Peyer's patch (tissue), 4 donors: ENCODE results near the gene ANKS4B. TPM values are rescaled to one million over a fixed set of nuclear protein-coding genes. Genes with fewer than 3 reads are reported as not detected.

ENCODE experiments used
- DNase-seq, 3 donors: peaks; one replicate each; pipeline ENCODE4 v3.0.0-alpha.2; 2017 to 2019
- H3K27ac ChIP-seq, 4 donors: fragments of 200-600 bp; sonication (generic); one replicate each; pipeline ENCODE4 v1.5.1; 2016 to 2019
- H3K27me3 ChIP-seq, 2 donors: fragments of 200-600 bp; sonication (generic); one replicate each; pipeline ENCODE4 v1.5.1; 2019
- H3K36me3 ChIP-seq, 3 donors: fragments of 200-600 bp; sonication (generic); one replicate each; pipeline ENCODE4 v1.5.1; 2016 to 2019
- H3K4me1 ChIP-seq, 4 donors: fragments of 200-600 bp; sonication (generic); one replicate each; pipeline ENCODE4 v1.5.1; 2016 to 2019
- H3K4me3 ChIP-seq, 4 donors: fragments of 200-600 bp; sonication (generic); 1 replicate in 3 of 4; 2 replicates in 1 of 4; pipeline ENCODE4 v1.5.1; 2016 to 2019; ENCODE audit warnings: mild to moderate bottlenecking in 1 of 4
- H3K9me3 ChIP-seq, 4 donors: fragments of 200-600 bp; sonication (generic); one replicate each; pipeline ENCODE4 v1.5.1; 2016 to 2019; ENCODE audit warnings: mild to moderate bottlenecking in 1 of 4
- POLR2A ChIP-seq, 2 donors: fragments of 450-650 bp; IDR thresholded peaks; one replicate each; pipeline ENCODE4 v1.5.1; 2017; ENCODE audit warnings: antibody characterized with exemption in 2 of 2, mild to moderate bottlenecking in 2 of 2, moderate library complexity in 2 of 2
- total RNA-seq, 4 donors: library from RNA; depleted of rRNA; stranded (reverse); fragments of >200 nt; gene quantifications; one replicate each; pipeline ENCODE4 v1.1.0, GENCODE V29; 2016
- TF ChIP-seq, protein P1 (sequence below), 6 experiments: fragments of 450-650 bp in 4 of 6; fragments of 200-600 bp in 2 of 6; sonication (generic) in 1 of 6; IDR thresholded peaks; one replicate each; pipeline ENCODE4 v1.5.1; 2017 to 2019; ENCODE audit warnings: antibody characterized with exemption in 6 of 6, mild to moderate bottlenecking in 3 of 6, moderate library complexity in 1 of 6

ANKS4B gene
- total RNA-seq, 4 donors from 2014 or later, result 24.8 to 104 (median 90.3) TPM

- H3K9me3 ChIP-seq, result no peaks in the 10 kb centered on the region
- peaks cover 0 to 17% (median 3%) of the 10 kb centered on the region in 4 donors for H3K4me1 ChIP-seq
- H3K27me3 ChIP-seq, result no peaks in the 10 kb centered on the region
- no peak overlapping the region for H3K4me3 ChIP-seq
- no peak overlapping the region for H3K27ac ChIP-seq
- no peak for DNase-seq
- H3K36me3 ChIP-seq, result no peaks in the 10 kb centered on the region
- TF ChIP-seq, protein P1, sequence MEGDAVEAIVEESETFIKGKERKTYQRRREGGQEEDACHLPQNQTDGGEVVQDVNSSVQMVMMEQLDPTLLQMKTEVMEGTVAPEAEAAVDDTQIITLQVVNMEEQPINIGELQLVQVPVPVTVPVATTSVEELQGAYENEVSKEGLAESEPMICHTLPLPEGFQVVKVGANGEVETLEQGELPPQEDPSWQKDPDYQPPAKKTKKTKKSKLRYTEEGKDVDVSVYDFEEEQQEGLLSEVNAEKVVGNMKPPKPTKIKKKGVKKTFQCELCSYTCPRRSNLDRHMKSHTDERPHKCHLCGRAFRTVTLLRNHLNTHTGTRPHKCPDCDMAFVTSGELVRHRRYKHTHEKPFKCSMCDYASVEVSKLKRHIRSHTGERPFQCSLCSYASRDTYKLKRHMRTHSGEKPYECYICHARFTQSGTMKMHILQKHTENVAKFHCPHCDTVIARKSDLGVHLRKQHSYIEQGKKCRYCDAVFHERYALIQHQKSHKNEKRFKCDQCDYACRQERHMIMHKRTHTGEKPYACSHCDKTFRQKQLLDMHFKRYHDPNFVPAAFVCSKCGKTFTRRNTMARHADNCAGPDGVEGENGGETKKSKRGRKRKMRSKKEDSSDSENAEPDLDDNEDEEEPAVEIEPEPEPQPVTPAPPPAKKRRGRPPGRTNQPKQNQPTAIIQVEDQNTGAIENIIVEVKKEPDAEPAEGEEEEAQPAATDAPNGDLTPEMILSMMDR (IDR thresholded peaks at IDR 0.05), result no peak
- no peak for TF ChIP-seq POLR2A (IDR thresholded peaks at IDR 0.05)
Observed at GRCh38 chr16:21197112-21197511, 36.4 kb upstream of the ANKS4B start.

- peaks cover 0 to 21% (median 3%) of the 10 kb centered on the region in 4 donors for H3K4me1 ChIP-seq
- no peaks in the 10 kb centered on the region for H3K27me3 ChIP-seq
- H3K36me3 ChIP-seq, result no peaks in the 10 kb centered on the region
- no peaks in the 10 kb centered on the region for H3K9me3 ChIP-seq
- TF ChIP-seq, protein P1 (IDR thresholded peaks at IDR 0.05), result no peak
- no peak for TF ChIP-seq POLR2A (IDR thresholded peaks at IDR 0.05)
- DNase-seq, result no peak
- no peak overlapping the region for H3K4me3 ChIP-seq
- H3K27ac ChIP-seq, result no peak overlapping the region
Observed at GRCh38 chr16:21197621-21198020, 35.9 kb upstream of the ANKS4B start.

GRCh38 chr16:21199607-21200218 is 33.8 kb upstream of the ANKS4B start:
- Histone ChIP-seq H3K27me3 (no peaks in the 10 kb centered on the region), H3K36me3 (no peaks in the 10 kb centered on the region), H3K9me3 (no peaks in the 10 kb centered on the region), H3K4me1 (peaks cover 0 to 22% (median 3%) of the 10 kb centered on the region in 4 donors), H3K27ac (peak overlapping the region in 3 of 4 donors; percentile 28 to 85 (median 57)), H3K4me3 (no peak overlapping the region)
- DNase-seq, result no peak
- TF ChIP-seq POLR2A (IDR thresholded peaks at IDR 0.05), result peak in 1 of 2 donors; percentile 53
- TF ChIP-seq, protein P1 (IDR thresholded peaks at IDR 0.05), result no peak

DNA sequence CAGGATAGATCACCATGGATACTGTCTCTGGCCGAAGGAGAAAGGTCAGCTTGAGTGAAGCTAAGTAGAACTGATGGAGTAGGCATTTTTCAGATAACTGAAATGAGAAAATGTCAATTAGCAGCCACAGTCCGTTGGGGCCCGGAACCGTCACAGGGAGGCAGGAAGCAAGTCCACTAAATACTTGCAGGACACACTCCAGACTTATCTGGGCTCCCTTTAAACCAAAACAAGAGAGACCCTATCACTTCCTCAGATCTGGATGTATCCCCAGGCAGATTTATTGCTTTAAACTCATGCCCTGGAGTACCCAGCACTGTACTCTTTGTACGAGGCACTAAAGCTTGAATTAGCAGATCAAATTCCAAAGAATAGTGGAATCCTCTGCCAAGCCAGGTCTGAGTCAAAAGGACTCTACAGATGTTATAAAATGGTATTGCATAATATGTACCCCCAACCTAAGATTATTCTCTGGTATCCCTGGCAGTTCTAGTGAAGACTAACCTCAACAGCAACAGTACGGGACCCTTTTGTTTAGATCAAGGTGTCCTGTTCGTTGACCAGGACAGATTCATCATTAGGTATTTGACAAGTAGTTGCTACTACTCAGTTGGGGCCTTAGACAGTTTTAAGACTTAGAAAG is 30.2 kb upstream of the ANKS4B start:
- TF ChIP-seq, protein P1 (IDR thresholded peaks at IDR 0.05), result no peak
- TF ChIP-seq POLR2A (IDR thresholded peaks at IDR 0.05), result no peak
- H3K9me3 ChIP-seq, result no peaks in the 10 kb centered on the region
- H3K27me3 ChIP-seq, result no peaks in the 10 kb centered on the region
- peaks cover 0 to 20% (median 3%) of the 10 kb centered on the region in 4 donors for H3K4me1 ChIP-seq
- no peaks in the 10 kb centered on the region for H3K36me3 ChIP-seq
- peak in 2 of 3 donors; percentile 59 to 68 for DNase-seq
- H3K4me3 ChIP-seq, result peak overlapping the region in 1 of 4 donors; percentile 23
- peak overlapping the region in 2 of 4 donors; percentile 51 to 79 for H3K27ac ChIP-seq

GRCh38 chr16:21205303-21205702 is 28.2 kb upstream of the ANKS4B start:
- no peak for DNase-seq
- no peaks in the 10 kb centered on the region for H3K27me3 ChIP-seq
- H3K27ac ChIP-seq, result no peak overlapping the region
- no peaks in the 10 kb centered on the region for H3K9me3 ChIP-seq
- peaks cover 0 to 7% (median 2%) of the 10 kb centered on the region in 4 donors for H3K4me1 ChIP-seq
- TF ChIP-seq, protein P1 (IDR thresholded peaks at IDR 0.05), result no peak
- TF ChIP-seq POLR2A (IDR thresholded peaks at IDR 0.05), result no peak
- no peaks in the 10 kb centered on the region for H3K36me3 ChIP-seq
- H3K4me3 ChIP-seq, result no peak overlapping the region
